HG03460 (cell line): ENCODE results near the gene WNT2.

Experiments
- ATAC-seq: cut with Tn5 transposase; IDR thresholded peaks from one replicate; pipeline ENCODE4 v1.9.1; 2021; ENCODE audit not compliant: unreplicated experiment

The WNT2 gene

DNA sequence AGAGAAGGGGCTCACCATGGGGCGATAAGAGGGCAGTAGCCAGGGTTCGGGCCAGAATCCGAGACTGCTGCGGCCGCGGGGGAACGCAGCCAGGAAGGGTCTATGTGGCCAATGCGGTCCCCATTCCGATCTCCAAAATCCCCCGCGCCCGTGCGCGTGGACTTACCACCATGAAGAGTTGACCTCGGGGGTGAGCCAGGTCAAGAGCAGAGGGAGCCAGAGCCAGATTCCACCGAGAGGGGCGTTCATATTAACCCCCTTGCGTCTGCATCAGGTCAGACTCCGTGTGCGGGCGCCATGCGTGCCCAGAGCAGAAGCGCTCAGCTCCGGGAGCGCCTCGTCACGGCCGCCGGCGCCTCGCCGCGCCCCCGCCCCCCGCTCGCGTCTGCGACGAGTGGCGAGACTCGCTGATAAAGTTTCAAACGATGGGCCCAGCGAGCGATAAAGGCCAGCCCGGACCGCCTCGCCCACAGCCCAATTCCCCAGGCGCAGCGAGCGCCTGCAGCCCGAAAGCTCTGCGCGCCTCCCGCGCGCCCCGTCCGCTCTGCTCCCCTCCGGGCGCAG lies at the start of gene WNT2:
TSS of gene WNT2 (minus strand) at position 318 of the 564 bp plus-strand sequence. CDS start at position 249, 69 bp downstream.
- no peak for ATAC-seq

DNA sequence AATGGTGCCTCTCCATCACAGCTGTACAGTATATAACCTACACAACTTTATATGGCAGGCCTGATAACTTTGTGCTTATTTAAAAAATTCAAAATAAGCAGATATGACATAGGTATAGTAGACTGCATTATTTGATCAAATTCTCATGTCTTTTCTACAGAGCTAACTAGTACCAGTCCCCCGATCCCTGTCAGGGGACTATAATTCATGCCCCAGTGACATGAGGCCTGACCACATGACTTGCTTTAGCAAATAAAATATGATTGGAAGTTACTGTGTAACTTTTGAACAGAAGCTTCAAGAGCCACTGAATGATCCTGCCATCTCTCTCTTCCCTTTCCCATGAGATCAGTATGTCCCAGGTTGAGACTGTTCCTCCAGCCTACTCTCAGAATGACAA lies 49.2 kb upstream of the WNT2 start:
- no peak for ATAC-seq

DNA sequence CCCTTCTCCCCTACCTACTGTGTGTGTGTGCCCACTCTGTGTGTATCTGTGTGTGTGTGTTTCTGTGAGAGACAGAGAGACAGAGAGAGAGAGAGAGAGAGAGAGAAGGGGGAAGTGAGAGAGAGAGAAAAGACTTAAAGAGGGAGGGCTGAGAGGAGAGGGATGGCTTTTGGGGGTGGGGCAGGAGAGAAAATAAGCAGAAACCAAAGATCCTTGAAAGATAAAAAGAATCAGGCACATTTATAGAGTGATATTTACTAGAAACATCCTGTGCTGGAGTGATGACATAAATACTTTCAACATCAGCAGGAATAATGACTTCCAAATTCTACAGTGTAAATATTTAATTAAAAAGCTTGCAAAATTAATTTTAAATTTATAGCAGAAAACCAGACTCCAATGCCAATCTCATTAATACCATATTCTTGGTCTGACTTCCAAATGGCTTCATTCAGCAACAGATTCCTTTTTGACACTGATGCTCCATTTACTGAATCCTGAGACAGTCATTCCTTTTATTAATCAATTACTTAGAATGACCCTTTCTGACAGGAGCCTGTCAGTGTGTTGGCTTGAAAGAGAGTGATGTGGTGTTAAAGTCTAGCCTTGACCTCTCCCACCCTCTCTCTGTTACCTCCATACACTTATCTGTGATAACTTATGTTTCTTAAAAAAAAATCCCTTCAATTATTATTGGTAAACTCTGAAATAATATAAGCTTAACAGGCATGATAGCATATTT lies 41.7 kb upstream of the WNT2 start:
- no peak for ATAC-seq

DNA sequence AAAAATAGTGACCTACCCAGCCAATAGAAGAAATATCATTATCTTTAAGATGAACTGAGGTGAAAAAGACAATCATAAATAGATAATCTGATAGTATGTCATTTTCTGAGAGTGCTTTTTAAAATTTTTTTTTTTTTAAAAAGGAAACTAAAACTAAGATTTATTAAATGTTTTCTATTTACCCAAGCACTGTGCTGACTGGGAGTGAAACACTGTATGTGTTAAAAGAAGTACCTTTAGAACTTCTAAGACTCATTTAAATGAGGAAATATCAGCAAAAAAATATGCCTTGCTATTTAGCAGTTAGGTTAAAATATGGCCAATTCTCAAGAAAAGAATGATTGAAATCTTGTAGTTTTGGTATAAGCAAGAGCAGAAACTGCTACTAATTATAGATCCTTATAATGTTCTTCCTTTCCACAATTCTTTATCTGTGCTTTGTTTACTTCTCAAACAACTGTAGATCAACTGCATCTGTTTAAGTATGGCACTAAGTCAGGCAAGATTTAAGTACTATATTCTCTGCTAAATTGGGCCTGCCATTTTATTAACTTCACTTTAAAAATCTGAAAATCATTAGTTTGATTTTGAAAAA lies 39.5 kb upstream of the WNT2 start:
- no peak for ATAC-seq

DNA sequence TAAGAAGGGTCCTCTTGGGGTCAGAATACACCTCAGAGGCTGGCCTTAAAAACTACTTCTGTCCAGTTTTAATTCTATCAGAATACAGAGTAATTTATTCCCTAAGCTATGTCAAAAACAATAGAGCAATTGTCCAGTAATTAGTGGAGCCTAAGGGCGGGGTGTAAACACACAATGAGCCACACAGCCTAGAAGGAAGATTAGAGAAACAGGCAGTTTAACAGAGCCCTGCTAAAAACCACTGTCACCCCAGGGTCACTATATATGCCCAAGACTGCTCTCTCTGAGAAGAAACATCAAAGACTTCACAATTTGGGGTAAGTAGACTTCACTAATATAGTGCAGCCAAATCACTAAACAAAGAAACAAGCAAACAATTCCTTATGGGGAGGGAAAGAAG lies 27.2 kb upstream of the WNT2 start:
- ATAC-seq = no peak

DNA sequence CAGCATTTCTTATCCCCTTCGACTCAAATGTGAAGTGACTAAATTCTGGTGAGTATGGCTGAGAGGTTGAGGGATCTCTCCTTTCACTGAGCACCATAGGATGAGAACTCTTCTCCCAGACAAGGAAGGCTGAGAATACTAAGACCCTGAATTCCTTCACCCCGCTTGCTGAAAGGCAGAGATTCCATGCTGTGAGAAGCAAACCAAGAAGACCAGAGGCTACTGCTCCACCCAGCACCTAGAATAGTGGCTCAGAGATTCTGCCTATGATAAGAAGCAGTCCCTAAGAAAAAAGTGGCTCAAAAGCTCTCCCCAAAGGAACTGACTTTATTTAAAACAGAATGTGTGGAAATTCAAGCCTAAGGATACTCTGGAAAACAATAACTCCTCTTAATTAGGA lies 26.7 kb upstream of the WNT2 start:
- no peak for ATAC-seq

DNA sequence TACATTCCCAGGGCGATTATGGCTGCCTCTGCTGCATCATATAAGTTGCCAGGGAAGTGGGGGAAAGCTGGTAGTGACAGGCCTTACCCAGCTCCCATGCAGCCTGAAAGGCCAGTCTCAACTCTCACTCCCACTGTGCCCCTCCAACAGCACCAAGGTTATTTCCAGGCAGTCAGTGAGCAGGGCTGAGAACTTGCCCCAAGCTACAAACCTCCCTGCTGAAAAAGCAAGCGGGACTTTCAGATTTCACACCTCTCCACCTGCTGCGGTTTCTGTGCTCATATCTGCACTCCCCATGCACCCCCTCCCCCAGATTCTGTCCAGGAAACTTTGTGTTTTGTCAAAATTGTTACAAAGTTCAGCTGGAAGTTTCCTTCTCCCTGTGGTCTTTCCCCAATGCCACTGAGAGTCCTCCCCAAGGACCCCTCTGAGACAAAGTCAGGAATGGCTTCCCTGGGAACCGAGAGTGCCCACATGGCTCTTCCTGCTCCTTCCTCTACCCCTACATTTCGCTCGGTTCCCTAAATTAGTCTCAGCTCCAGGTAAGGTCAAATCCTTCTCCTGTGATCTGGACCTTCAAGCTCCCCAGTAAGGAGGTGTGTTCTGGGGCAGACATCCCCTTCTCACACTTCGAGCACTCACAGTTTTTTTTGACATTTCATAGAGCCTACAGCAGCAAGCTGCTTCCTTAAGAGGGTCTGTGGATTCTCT lies 25.3 kb upstream of the WNT2 start:
- ATAC-seq = peak; percentile 71

DNA sequence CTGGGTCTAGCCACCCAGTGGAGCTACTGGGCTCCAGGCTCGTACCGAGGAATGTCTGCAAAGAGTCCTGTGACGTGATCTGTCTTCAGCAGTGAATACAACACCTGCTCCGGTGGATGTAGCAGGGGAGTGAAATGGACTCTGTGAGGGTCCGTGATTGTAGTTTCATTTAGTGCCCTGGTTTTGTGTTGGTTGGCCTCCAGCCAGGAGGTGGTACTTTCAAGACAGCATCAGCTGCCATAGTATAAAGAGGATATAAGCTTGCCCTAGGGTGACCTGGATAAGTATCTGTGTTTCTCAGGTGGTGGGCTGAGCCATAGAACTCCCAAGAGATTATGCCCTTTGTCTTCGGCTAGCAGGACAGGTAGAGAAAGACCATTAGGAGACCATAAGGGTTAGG lies 24.6 kb upstream of the WNT2 start:
- ATAC-seq = peak; percentile 43

DNA sequence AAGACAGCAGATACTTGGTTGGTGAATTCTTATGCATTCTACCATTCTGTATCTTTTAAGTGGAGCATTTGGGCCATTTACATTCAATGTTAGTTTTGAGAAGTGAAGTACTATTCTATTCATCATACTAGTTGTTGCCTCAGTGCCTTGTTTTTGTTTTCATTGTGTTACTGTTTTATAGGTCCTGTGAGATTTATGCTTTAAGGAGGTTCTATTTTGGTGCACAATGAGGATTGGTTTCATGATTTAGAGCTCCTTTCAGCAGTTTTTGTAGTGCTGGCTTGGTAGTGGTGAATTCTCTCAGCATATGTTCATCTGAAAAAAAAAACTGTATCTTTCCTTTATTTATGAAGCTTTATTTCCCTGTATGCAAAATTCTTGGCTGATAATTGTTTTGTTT lies 23.3 kb upstream of the WNT2 start:
- ATAC-seq = no peak

DNA sequence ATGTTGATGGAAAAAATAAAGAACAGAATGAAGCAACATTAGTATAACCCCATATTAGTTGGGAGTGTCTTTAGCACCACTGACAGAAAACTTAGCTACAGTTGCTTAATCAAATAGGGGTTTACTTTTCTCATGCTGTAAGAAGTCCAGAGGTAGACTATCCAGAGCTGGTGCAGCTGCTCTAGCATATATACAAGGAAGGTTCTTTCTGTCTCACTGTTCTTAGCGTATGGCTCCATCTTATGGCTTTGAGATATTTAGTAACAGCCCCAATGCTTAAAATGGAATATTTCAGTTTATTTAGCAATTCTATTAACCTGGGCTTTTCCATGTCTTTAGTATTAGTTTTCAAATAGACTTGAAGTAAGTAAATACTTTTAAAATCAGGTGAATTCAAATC lies 15.2 kb upstream of the WNT2 start:
- no peak for ATAC-seq

DNA sequence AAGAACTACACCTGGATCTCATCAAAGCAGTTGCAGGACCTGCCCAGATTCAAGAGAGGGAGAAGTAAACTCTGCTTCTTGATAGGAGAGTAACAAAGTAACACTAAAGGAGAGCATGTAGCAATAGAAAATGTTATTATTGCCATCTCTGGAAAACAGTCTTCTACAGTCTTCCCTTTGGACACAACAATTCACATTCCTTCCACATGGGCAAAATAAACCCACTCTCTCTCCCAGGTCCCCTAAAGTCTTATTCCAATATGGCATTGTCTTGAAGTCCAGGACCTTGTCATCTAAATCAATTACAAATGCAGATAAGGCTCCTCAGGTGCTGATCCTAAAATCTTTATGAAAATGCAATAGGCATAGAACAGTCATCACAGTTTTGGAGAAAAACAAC lies 10.3 kb upstream of the WNT2 start:
- no peak for ATAC-seq

DNA sequence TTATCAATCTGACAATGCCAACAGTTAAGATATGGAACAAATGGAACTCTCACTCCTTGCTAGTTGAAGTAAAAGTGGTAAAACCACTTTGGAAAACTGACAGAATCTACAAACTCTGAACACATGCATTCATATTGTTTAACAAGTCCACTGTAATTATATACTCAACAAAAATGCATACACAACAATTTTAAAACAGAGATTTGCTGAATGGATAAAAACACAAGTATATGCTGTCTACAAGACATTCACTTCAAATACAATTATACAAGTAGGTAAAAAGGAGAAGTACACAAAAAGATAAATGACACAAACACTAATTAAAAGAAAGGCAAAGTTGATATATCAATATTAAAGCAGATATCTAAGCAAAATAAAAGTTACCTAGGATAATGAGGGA lies 9.2 kb upstream of the WNT2 start:
- no peak for ATAC-seq

DNA sequence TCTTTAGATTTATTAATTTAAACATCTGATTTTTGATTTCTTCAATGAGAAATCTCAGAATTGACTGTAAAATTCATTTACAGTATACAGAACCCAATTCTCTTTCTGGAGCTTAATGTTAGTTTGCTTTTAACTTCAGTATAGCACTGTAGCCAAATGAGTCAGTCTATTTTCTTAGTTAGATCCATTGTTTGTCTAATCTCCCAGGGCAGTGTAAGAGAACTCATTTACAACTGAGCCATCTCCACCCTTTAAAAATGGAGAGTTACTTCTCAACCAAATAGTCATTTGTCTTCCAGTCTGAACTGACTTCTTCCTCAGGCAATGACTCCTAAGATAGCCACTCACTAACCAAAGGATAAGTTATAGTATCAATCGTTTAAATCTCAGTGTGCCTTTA lies 3.0 kb upstream of the WNT2 start:
- no peak for ATAC-seq

DNA sequence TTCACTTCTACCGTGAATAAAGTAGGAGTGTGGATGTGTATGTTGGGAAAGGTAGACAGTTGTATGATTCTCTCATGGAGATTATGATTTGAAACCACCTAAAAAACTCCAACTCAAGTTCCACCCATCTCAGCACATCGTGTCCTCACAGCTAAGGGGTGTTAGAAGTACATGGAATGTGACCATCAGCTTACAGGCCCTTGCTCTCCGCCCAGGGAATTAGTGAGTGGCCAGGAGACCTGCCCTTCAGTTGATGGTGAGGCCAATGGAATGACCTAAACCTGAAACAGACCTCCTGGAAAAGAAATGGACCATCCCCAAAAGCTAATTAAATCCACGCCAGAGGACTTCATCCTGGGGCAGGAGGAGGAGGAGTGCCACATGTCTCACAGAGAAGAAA lies 2.1 kb upstream of the WNT2 start:
- ATAC-seq = no peak

DNA sequence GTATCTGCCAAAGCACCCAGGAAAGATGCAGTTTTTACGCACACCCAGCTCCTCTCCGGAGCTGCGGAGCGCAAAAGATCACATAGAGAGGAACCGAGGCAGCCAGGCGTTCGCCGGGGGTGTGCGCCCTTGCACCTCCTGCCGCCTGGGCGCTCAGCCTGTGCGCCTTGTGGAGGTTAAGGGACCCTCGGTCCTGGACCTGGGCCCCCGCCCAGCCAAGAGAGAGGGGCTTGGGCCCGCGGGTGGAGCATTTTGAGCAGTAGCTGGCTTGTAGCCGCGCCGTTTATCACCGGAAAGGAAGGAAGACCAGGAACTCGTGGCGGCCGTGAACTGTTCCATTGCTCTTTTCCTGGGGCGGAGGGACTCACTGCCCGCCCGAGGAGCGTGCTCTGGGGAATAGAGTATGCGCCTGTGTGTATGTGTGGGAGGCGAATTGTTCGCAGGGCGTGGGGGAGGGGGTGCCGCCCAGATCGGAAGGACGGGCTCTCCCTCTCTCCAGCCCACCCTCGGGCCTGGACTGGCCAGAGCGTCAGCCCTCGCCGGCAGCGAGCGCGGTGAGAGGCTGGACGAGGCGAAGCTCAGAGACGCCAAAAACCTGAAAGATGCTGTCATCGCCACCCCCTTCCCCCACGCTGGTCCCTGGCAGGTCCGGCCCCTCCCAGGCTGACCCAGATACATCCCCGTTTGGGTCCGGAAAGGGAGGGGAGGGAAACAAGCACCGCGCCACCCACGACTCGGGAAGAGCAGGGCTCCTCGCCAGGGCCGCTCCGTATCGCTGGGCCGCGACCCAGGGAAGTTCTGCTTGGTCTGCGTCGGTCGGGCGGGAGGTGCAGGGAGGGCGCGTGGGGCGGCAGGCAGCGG lies 1.2 kb upstream of the WNT2 start:
- no peak for ATAC-seq

DNA sequence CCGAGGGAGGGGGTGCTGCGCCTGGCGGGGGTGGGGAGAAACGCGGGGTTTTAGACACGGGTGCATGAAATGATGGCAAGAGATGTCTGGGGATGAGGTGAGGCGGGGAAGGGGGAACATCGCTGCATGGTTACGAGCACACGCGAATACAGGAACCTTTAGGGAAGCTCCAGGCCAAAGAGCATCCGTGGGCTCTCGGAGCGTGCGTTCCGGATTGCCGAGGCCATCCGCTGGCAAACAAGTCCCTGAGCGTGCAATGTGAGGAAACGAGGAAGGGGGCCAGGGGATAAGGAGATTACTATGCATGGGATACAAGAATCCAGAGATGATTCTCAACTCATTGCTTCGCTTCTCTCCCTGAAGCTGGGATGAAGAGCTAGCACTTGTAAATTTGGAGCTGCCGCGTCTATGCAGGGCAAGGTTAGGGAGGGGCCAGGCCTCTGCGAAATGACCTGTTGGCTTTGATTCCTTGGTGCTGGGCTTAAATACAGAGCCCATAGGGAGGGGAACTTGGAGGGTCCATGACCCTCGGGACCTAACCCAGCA lies 520 bp upstream of the WNT2 start:
- ATAC-seq = no peak

DNA sequence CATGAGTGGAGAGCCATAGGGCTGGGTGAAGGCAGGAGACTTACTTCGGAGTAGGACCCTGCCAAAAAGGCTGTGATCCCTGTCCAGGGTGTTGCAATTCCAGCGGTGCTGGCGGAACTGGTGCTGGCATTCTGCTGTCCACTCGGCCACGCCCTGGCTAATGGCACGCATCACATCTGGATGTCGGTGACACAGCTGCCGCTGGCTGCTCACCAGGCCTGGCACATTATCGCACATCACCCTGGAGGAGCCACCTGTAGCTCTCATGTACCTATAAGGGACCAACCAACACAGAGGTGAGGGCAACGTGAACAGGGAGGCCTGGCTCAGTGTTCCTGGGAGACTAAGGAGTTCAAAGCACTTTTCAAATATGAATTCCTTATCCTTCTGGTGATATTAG lies 2.3 kb downstream of the WNT2 start:
- no peak for ATAC-seq

DNA sequence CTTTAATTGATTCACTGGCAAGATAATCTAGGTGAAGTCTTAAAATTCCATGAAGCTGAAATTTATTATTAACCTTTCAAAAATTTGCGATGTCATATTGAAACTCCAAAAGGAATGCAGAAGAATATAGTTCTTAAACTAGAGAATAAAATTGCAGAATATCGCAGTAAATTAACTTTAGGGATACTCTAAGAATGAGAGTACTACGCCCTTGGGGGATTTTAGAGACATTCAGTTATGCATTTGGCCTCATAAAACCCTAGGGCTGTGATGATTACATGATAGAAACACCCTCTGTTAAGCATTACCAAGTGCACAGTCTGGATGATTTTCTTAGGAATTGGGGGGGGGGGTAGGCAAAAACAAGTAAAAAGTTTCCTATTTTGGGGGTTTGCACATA lies 3.7 kb downstream of the WNT2 start:
- ATAC-seq = no peak

DNA sequence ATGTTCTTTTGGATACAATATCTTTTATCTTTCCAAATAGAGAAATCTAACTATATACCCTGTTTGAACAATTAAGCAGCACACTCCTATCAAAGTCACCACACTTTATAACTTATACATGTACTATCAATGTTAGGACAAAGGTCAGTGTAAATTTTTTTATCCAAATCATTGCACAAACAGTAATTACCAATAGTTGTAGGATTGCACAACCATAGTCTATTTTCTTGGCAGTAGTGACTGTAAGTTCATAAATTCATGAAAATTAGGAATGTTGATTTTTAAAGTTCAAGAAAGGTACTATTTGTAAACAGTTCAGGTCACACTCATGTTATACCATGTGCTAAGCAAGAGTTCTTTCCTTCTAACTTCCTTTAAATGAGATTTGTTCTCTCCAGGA lies 9.3 kb downstream of the WNT2 start:
- ATAC-seq = no peak

DNA sequence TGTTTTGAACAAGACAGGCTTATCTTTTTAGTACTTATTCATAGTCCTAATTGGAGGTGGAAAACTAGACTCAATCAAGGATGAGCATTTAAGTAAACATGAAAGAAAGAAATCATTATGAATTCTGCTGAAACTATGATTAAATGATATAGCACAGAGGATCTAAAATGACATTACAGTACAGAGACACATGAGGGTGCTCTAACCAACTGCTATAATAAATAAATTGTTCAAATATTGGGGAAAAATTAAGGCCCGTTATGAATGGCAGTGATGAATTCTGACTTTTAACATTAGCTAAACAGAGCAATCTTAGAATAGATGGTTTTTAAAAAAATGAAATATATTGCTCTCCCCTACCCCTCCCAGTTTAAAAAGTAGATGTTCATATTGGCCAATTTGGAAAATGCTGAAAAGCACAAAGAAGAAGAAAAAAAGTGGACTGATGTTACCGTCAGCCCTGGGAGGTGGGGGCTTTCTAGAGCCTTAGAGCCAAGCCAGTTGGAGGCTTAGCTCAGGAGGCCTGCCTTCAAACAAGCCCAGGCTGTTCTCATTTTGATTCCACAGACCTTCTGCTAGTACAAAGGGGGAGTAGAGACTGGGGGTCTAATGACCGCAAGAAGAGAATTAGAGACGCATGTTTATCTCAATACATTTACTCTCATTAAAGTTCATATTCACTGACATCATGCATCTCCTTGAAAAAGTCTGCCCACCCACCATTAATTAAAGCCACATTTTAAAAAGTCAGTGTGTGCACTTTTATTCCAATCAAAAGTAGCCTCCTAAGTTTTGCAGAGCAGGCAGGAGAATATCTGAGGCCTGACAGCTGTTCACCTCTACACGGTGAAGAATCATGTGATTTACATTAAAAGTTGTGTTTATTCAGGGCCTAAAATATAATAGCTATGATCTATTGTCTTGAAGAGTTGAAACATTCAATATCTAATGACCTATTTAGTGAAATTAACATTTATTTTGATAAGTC lies 10.0 kb downstream of the WNT2 start:
- no peak for ATAC-seq
